WTC11 (cell line): ENCODE data around the gene CADM3. TPM values are rescaled to one million over a fixed set of nuclear protein-coding genes. Genes with fewer than 3 reads are reported as not detected.

Experiments used
- AR ChIP-seq: fragments of 250-450 bp; sonication (Bioruptor Pico); IDR thresholded peaks from 2 replicates; pipeline ENCODE4 v1.9.0; 2021; ENCODE audit warnings: mild to moderate bottlenecking
- ARID4B ChIP-seq: sonication (generic); formaldehyde crosslinking; IDR thresholded peaks from 2 replicates; pipeline ENCODE4 v1.8.0; 2023; ENCODE audit warnings: missing genetic modification reagents, mild to moderate bottlenecking, borderline replicate concordance
- ATF1 ChIP-seq: sonication (generic); formaldehyde crosslinking; IDR thresholded peaks from 2 replicates; pipeline ENCODE4 v1.8.1; 2023; ENCODE audit warnings: mild to moderate bottlenecking, moderate library complexity, missing genetic modification reagents
- GABPB1 ChIP-seq: sonication (generic); formaldehyde crosslinking; IDR thresholded peaks from 2 replicates; pipeline ENCODE4 v1.8.1; 2023; ENCODE audit warnings: mild to moderate bottlenecking, missing genetic modification reagents
- GRHL2 ChIP-seq: fragments of 250-450 bp; sonication (Bioruptor Pico); IDR thresholded peaks from 2 replicates; pipeline ENCODE4 v1.8.0; 2022; ENCODE audit warnings: mild to moderate bottlenecking, moderate library complexity; ENCODE audit not compliant: insufficient replicate concordance, severe bottlenecking
- HMGXB4 ChIP-seq: sonication (generic); formaldehyde crosslinking; IDR thresholded peaks from 2 replicates; pipeline ENCODE4 v1.8.1; 2023; ENCODE audit warnings: mild to moderate bottlenecking, moderate library complexity, missing genetic modification reagents
- JAZF1 ChIP-seq: fragments of 250-450 bp; sonication (Bioruptor Pico); IDR thresholded peaks from 2 replicates; pipeline ENCODE4 v1.9.0; 2021; ENCODE audit warnings: moderate library complexity, mild to moderate bottlenecking, inconsistent platforms
- NR2C2 ChIP-seq: sonication (generic); formaldehyde crosslinking; IDR thresholded peaks from 2 replicates; pipeline ENCODE4 v1.8.0; 2022; ENCODE audit warnings: mild to moderate bottlenecking, missing genetic modification reagents
- OVOL2 ChIP-seq: fragments of 250-450 bp; sonication (Bioruptor Pico); IDR thresholded peaks from 2 replicates; pipeline ENCODE4 v1.9.0; 2021; ENCODE audit warnings: mild to moderate bottlenecking, borderline replicate concordance
- PREB ChIP-seq: sonication (generic); formaldehyde crosslinking; IDR thresholded peaks from 2 replicates; pipeline ENCODE4 v1.8.1; 2022; ENCODE audit warnings: mild to moderate bottlenecking, missing genetic modification reagents, moderate library complexity, borderline replicate concordance
- RELA ChIP-seq: sonication (generic); formaldehyde crosslinking; IDR thresholded peaks from 2 replicates; pipeline ENCODE4 v1.8.1; 2022; ENCODE audit warnings: missing genetic modification reagents, mild to moderate bottlenecking, borderline replicate concordance
- TEAD1 ChIP-seq: sonication (generic); formaldehyde crosslinking; IDR thresholded peaks from 2 replicates; pipeline ENCODE4 v1.8.0; 2022; ENCODE audit warnings: mild to moderate bottlenecking, missing genetic modification reagents
- TEAD4 ChIP-seq: sonication (generic); formaldehyde crosslinking; IDR thresholded peaks from 2 replicates; pipeline ENCODE4 v1.8.0; 2022; ENCODE audit warnings: mild to moderate bottlenecking, missing genetic modification reagents
- ZNF121 ChIP-seq: sonication (generic); formaldehyde crosslinking; IDR thresholded peaks from 2 replicates; pipeline ENCODE4 v1.8.0; 2023; ENCODE audit warnings: missing genetic modification reagents
- ZNF416 ChIP-seq: fragments of 250-450 bp; sonication (Bioruptor Pico); IDR thresholded peaks from 2 replicates; pipeline ENCODE4 v1.9.0; 2021; ENCODE audit warnings: mild to moderate bottlenecking, inconsistent platforms
- total RNA-seq: library from RNA; stranded (reverse); gene quantifications from 3 replicates; pipeline ENCODE4 v1.2.3, GENCODE V29; 2021
- TF ChIP-seq, protein P1 (sequence below): fragments of 250-450 bp; sonication (Bioruptor Pico); conservative IDR thresholded peaks from 2 replicates; pipeline ENCODE4 v1.9.0; 2021; ENCODE audit warnings: mild to moderate bottlenecking
- TF ChIP-seq, protein P2 (sequence below): fragments of 250-450 bp; sonication (Bioruptor Pico); IDR thresholded peaks from 2 replicates; pipeline ENCODE4 v1.8.0; 2021; ENCODE audit warnings: mild to moderate bottlenecking
- TF ChIP-seq, protein P3 (sequence below): sonication (generic); formaldehyde crosslinking; IDR thresholded peaks from 2 replicates; pipeline ENCODE4 v1.8.1; 2022; ENCODE audit warnings: missing genetic modification reagents, borderline replicate concordance
- TF ChIP-seq, protein P4 (sequence below): sonication (generic); formaldehyde crosslinking; IDR thresholded peaks from 2 replicates; pipeline ENCODE4 v1.8.1; 2023; ENCODE audit warnings: mild to moderate bottlenecking, missing genetic modification reagents, moderate library complexity

Gene CADM3
- total RNA-seq, 1 experiment from 2014 or later, result 5.1 TPM

- TF ChIP-seq ZNF416, result no peak
- TF ChIP-seq GRHL2 (CRISPR knock-in tag), result no peak
- 0 out of 2 replicates have a peak, but pooled peaks have one; percentile 29 for TF ChIP-seq AR (CRISPR knock-in tag)
- TF ChIP-seq ATF1 (CRISPR knock-in tag), result 0 out of 2 replicates have a peak, but pooled peaks have one; percentile 85
- peak; percentile 49; the same call in 1 of the 2 replicates for TF ChIP-seq ZNF121
- peak; percentile 97; the same call in 1 of the 2 replicates for TF ChIP-seq PREB (CRISPR knock-in tag)
- TF ChIP-seq, protein P1, sequence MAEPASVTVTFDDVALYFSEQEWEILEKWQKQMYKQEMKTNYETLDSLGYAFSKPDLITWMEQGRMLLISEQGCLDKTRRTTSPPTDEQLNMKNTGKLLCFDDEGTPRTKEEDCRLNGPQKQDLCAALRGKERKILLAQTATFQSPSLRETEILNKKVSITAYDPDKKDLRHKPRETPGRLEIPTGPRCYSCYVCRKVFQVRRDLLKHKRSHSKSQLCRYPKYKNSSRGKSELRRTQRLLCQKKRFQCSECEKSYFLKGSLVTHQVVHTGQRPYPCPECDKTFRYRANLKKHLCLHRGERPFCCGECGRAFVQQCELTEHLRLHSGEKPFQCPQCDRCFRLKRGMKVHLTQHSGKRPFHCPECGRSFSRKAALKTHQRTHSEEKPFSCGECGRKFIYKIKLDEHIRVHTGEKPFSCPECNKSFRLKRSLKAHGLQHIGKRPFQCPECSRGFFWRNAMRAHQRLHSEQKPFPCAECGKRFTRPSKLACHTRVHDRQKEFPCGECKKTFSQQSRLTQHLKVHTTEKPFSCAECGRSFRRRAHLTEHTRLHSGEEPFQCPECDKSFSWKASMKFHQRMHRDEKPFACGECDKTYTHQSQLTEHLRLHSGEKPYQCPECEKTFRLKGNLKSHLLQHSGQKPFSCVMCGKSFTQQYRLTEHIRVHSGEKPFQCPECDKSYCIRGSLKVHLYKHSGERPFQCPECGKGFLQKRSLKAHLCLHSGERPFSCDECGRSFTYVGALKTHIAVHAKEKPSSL (CRISPR knock-in tag), result no peak
- TF ChIP-seq, protein P2, sequence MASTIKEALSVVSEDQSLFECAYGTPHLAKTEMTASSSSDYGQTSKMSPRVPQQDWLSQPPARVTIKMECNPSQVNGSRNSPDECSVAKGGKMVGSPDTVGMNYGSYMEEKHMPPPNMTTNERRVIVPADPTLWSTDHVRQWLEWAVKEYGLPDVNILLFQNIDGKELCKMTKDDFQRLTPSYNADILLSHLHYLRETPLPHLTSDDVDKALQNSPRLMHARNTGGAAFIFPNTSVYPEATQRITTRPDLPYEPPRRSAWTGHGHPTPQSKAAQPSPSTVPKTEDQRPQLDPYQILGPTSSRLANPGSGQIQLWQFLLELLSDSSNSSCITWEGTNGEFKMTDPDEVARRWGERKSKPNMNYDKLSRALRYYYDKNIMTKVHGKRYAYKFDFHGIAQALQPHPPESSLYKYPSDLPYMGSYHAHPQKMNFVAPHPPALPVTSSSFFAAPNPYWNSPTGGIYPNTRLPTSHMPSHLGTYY (CRISPR knock-in tag), result peak; percentile 74; the same call in 1 of the 2 replicates
- TF ChIP-seq, protein P3, sequence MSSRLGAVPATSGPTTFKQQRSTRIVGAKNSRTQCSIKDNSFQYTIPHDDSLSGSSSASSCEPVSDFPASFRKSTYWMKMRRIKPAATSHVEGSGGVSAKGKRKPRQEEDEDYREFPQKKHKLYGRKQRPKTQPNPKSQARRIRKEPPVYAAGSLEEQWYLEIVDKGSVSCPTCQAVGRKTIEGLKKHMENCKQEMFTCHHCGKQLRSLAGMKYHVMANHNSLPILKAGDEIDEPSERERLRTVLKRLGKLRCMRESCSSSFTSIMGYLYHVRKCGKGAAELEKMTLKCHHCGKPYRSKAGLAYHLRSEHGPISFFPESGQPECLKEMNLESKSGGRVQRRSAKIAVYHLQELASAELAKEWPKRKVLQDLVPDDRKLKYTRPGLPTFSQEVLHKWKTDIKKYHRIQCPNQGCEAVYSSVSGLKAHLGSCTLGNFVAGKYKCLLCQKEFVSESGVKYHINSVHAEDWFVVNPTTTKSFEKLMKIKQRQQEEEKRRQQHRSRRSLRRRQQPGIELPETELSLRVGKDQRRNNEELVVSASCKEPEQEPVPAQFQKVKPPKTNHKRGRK (CRISPR knock-in tag), result peak; percentile 93; the same call in 1 of the 2 replicates
- TF ChIP-seq HMGXB4, result 0 out of 2 replicates have a peak, but pooled peaks have one; percentile 56
- TF ChIP-seq NR2C2 (CRISPR knock-in tag), result peak; percentile 84
- TF ChIP-seq ARID4B (CRISPR knock-in tag), result peak; percentile 100
- TF ChIP-seq OVOL2, result no peak
- TF ChIP-seq TEAD1 (CRISPR knock-in tag), result peak; percentile 99
- TF ChIP-seq, protein P4, sequence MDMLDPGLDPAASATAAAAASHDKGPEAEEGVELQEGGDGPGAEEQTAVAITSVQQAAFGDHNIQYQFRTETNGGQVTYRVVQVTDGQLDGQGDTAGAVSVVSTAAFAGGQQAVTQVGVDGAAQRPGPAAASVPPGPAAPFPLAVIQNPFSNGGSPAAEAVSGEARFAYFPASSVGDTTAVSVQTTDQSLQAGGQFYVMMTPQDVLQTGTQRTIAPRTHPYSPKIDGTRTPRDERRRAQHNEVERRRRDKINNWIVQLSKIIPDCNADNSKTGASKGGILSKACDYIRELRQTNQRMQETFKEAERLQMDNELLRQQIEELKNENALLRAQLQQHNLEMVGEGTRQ (CRISPR knock-in tag), result 0 out of 2 replicates have a peak, but pooled peaks have one; percentile 11
- peak; percentile 78; the same call in 1 of the 2 replicates for TF ChIP-seq RELA
- TF ChIP-seq JAZF1, result no peak
- 0 out of 2 replicates have a peak, but pooled peaks have one; percentile 45 for TF ChIP-seq GABPB1
- TF ChIP-seq TEAD4 (CRISPR knock-in tag), result peak; percentile 98
These were observed 6.0 kb downstream of the CADM3 start (continued) for GRCh38 chr1:159177272-159177907.
